8988T (cell line): Measurements from ENCODE around the gene PIM3.
A peak's percentile ranks its signal among the peaks of the same experiment; 100 is the strongest.
"Not testable (repeated sequence)": the region's sequence is repeated elsewhere in the genome, so short reads cannot be mapped to it uniquely, and the experiment has no call there.

Experiments used
- DNase-seq: peaks from one replicate; pipeline ENCODE4 v3.0.0; 2011

The PIM3 gene

GRCh38 chr22:49968831-49969661 is 8.5 kb downstream of the PIM3 start:
- DNase-seq = peak; percentile 14

- DNase-seq = peak; percentile 11
Measured at GRCh38 chr22:49969751-49970527, 9.4 kb downstream of the PIM3 start.

GRCh38 chr22:49970528-49971231 is 10.1 kb downstream of the PIM3 start:
- DNase-seq = peak; percentile 84

GRCh38 chr22:49971232-49972162 is 10.9 kb downstream of the PIM3 start:
- peak; percentile 21 for DNase-seq

- no peak for DNase-seq
Measured at GRCh38 chr22:49972163-49973017, 11.8 kb downstream of the PIM3 start.

- no peak for DNase-seq
Measured at GRCh38 chr22:49973018-49973961, 12.7 kb downstream of the PIM3 start.

- peak; percentile 6 for DNase-seq
Measured at GRCh38 chr22:49975543-49976389, 15.2 kb downstream of the PIM3 start.

- peak; percentile 2 for DNase-seq
Measured at GRCh38 chr22:49976439-49977175, 16.0 kb downstream of the PIM3 start.

- no peak for DNase-seq
Measured at GRCh38 chr22:49977578-49977977, 17.0 kb downstream of the PIM3 start.

GRCh38 chr22:49979587-49980264 is 19.2 kb downstream of the PIM3 start:
- DNase-seq = peak; percentile 41

- not testable (repeated sequence) for DNase-seq
Measured at GRCh38 chr22:49981799-49982198, 21.2 kb downstream of the PIM3 start.

GRCh38 chr22:49983148-49984042 is 22.8 kb downstream of the PIM3 start:
- DNase-seq = peak; percentile 6

- no peak for DNase-seq
Measured at GRCh38 chr22:49986325-49986724, 25.8 kb downstream of the PIM3 start.

GRCh38 chr22:49989826-49990225 is 29.3 kb downstream of the PIM3 start:
- not testable (repeated sequence) for DNase-seq

- no peak for DNase-seq
Measured at GRCh38 chr22:49991167-49991566, 30.6 kb downstream of the PIM3 start.

- no peak for DNase-seq
Measured at GRCh38 chr22:49991907-49992533, 31.4 kb downstream of the PIM3 start.
